GM18861 (cell line): ENCODE results near the gene ERCC6.

Experiments
- ATAC-seq: cut with Tn5 transposase; IDR thresholded peaks from one replicate; pipeline ENCODE4 v1.9.1; 2021; ENCODE audit not compliant: unreplicated experiment

ERCC6 gene

GRCh38 chr10:49549640-49550346, 10.9 kb upstream of the ERCC6 start:
- ATAC-seq = no peak

GRCh38 chr10:49543604-49544003, 4.7 kb upstream of the ERCC6 start:
- no peak for ATAC-seq

GRCh38 chr10:49542353-49542752, 3.4 kb upstream of the ERCC6 start:
- ATAC-seq = no peak

- no peak for ATAC-seq
These were observed 2.8 kb upstream of the ERCC6 start for GRCh38 chr10:49541762-49542161.

GRCh38 chr10:49540056-49540797, 1.3 kb upstream of the ERCC6 start:
- ATAC-seq = no peak

GRCh38 chr10:49539320-49539885, 482 bp upstream of the ERCC6 start:
- ATAC-seq = no peak

- peak; percentile 66 for ATAC-seq
These were observed 4.1 kb downstream of the ERCC6 start for GRCh38 chr10:49534670-49535381.

GRCh38 chr10:49532461-49532860, 6.5 kb downstream of the ERCC6 start:
- no peak for ATAC-seq

- ATAC-seq = no peak
These were observed 9.9 kb downstream of the ERCC6 start for GRCh38 chr10:49528977-49529506.

- ATAC-seq = no peak
These were observed 11.1 kb downstream of the ERCC6 start for GRCh38 chr10:49527850-49528249.

GRCh38 chr10:49527061-49527460, 11.9 kb downstream of the ERCC6 start:
- no peak for ATAC-seq

GRCh38 chr10:49526619-49527018, 12.3 kb downstream of the ERCC6 start:
- no peak for ATAC-seq

- no peak for ATAC-seq
These were observed 14.4 kb downstream of the ERCC6 start for GRCh38 chr10:49524496-49524895.

GRCh38 chr10:49523301-49523700, 15.6 kb downstream of the ERCC6 start:
- no peak for ATAC-seq

- ATAC-seq = no peak
These were observed 17.9 kb downstream of the ERCC6 start for GRCh38 chr10:49521062-49521461.

GRCh38 chr10:49520122-49520775, 18.7 kb downstream of the ERCC6 start:
- no peak for ATAC-seq

- ATAC-seq = no peak
These were observed 19.2 kb downstream of the ERCC6 start for GRCh38 chr10:49519717-49520116.

- no peak for ATAC-seq
These were observed 19.8 kb downstream of the ERCC6 start for GRCh38 chr10:49518982-49519578.

GRCh38 chr10:49518566-49518965, 20.4 kb downstream of the ERCC6 start:
- ATAC-seq = no peak

GRCh38 chr10:49516216-49516970, 22.5 kb downstream of the ERCC6 start:
- ATAC-seq = no peak
